ENCODE measurements around the gene RALGAPA2.

- no peak for TF ChIP-seq CTCF (IDR thresholded peaks at IDR 0.05)
- no peak for TF ChIP-seq POLR2A (IDR thresholded peaks at IDR 0.05)
- TF ChIP-seq EP300 (IDR thresholded peaks at IDR 0.05) = no peak
Measured at GRCh38 chr20:20454367-20454766, 258.1 kb downstream of the RALGAPA2 start.

Data from tibial nerve (tissue), 4 donors.